ENCODE measurements around the gene GSTO2.
A peak's percentile ranks its signal among the peaks of the same experiment; 100 is the strongest.

Gene GSTO2

DNA sequence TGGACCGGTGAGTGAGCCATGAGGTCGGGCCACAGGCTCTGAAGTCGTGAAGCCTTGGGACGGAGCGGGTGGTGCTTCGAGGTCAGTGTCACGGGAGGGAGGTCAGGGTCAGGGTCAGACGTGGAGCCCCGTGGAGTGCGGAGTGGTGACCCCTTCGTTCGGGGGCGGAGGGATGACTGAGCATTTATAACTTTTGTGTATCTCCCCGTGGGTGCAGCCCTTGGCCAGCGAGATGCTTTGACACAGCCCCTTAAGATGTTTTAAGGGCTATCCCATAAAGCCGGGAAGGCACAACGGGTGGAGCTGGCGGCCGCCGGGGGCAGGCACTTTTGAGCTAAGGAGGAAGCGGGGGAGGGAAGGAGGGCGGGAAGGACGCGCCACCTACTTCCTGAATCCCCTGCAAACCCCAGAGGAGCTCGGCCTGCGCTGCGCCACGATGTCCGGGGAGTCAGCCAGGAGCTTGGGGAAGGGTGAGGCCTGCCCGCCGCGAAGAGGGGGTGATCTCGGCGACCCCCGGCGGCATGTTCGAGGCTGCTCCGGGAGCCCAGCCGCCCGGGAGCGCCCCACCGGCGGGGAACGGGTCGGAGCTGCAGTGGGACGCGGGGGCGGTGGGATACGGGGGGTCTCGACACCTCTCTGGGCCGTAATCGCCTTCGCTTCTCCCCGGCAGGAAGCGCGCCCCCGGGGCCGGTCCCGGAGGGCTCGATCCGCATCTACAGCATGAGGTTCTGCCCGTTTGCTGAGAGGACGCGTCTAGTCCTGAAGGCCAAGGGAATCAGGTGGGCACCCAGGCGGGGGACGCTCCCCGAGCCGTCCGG, 14.3 kb upstream of the GSTO2 start, which contains the start of gene GSTO1:
Gene GSTO1 (plus strand): TSS at position 400 of the 818 bp plus-strand sequence. CDS start 37 bp downstream, at position 437.
- peak; percentile 10 to 59 for DNase-seq

DNA sequence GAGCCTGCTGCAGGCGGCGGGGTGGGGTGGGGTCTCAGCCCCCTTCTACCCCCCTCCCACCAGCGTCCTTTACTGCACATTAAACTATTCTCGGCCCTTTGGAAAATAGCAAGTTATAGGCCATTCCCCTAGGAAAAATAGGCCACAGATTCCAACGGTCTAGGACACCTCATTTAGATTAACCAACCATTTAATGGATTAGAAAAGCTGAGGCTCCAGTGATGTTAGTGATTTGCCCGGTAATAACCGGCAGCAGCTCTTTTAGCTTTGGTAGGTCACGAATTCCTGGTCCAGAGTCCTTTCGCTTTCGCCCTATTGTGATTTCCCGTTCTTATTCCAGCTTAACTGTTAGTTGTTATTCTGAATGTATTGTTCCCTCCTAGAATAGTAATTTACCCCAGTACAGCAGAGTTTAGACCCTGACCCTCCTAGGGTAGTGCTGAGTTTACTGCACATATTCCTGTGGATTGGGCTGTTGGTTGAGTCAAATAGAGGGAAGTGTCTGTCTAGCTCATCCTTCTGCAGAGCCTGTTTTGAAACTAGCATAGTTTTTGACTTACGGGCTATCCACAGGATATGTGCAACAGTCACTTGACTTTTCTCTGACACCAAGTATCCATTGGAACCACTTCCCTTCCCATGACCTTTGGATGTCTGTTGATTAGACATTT, 13.5 kb upstream of the GSTO2 start:
- peak in 1 of 2 experiments; percentile 47 for DNase-seq

DNA sequence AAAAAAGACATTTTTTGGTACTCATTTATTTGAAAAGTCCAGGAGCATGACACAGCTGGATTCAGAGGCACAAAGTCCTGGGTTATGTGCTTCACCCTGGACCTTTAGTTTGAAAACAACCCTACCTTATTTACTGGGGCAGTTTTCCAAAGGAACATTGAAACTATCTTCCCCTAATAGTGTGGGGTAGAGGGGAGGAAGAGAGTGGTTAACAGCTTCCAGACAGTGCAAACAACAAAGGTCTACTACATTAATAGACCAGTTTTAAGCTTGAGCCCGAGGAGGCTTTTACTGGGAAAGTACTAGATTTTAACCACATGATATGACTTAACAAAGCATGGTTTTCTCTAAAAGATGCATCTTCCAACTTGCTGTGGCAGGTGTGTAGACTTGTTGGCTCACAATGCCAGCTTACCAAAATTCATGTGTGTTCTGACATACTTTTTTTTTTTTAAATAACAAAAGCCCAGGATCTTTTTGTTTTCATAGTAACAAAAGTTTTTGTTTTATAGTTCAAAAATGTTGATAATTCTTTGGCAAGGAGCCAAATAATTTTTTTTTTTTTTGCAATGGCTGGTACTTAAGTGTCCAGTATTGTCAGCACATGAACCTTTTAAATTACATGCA, 12.5 kb upstream of the GSTO2 start:
- DNase-seq = peak in 1 of 2 experiments; percentile 6

GRCh38 chr10:104257235-104257634, 11.7 kb upstream of the GSTO2 start:
- no peak for DNase-seq

DNA sequence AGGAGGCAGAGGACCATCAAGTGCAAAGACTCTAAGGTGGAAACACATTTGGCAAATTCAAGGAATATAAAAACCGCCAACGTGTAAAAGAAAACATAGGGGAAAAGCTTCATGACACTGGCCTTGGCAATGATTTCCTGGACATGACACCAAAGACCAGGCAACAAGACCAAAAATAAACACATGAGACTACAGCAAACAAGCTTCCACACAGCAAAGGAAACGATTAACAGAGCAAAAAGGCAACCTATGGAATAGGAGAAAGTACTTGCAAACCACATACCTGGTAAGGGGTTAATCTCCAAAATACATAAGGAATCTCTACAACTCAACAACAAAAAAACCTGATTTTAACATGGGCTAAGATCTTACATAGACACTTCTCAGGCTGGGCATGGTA, 10.8 kb upstream of the GSTO2 start:
- no peak for DNase-seq

GRCh38 chr10:104259456-104259855, 9.5 kb upstream of the GSTO2 start:
- no peak for DNase-seq

DNA sequence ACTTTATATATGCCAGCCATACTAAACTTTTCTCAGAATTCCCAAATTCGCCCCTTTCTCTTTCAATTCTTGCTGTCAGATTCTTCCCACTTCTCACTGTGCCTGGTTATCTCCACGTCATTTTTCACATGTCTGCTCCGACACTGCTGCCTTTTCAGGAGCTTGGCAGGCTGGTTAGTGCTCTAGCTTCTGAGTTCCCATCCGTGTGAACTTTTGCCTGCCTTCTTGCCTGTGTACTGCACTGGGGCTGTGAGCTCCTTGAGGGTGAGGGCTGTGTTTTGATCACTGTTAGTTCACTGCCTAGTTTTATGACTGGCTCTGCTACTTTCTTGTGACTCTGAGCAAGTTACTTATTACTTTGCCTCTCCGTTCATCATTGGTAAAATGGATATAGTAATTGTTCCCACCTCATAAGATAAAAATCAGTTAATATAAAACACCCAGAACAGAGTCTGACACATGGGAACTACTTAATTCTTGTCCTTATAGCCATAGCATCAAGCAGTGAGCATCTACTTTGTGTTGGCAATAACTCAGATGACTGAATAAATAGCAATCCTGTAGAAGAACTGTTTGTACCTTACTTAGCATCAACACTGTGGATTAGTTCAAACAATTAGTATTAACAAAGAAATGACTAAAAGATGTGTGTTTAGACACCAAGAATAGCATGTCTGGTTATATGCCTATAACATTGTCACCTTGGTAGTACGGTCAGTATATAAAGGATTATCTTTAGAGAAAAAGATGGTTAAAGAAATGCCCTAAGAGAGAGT, 8.8 kb upstream of the GSTO2 start:
- DNase-seq = no peak

DNA sequence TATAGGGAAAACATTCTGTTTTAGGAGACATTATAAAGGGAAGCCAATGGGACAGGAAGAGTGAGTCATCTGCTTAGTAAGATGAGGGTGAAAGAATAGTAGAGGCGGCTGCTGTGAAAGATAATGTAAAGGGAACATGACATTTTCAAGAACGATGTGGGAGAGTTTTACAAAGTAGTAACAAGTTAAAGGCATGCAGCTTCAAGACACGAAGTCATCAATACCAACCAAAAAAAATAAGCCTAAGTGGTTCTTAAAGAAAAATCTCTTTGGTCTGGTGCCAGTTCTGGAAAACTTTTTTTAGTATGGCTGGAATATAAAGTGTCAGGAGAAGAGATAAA, 8.2 kb upstream of the GSTO2 start:
- DNase-seq = no peak

DNA sequence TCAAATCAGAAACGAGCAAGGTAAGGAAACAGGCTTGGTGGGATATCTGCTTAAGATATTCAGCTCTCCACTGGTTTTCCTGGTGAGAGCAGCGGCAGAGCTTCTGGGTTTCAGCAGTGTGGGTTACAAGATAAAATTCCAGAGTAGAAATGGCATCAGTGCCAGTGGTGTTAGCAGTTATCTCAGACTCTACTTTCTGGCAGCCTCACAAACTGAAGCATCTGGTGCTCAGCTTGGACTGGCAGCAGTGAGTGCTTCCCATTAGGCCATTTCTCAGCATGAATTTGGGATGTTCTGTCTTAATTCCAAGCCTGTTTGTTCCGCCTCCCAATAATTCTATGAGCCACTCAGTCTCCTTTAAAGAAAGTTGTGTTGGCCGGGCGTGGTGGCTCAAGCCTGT, 6.9 kb upstream of the GSTO2 start:
- no peak for DNase-seq

GRCh38 chr10:104264783-104265182, 4.2 kb upstream of the GSTO2 start:
- DNase-seq = no peak

- DNase-seq = no peak
Measured at GRCh38 chr10:104267721-104268404, 1.1 kb upstream of the GSTO2 start.

- DNase-seq = no peak
Measured at GRCh38 chr10:104268405-104268712, 625 bp upstream of the GSTO2 start.

- DNase-seq = no peak
Measured at GRCh38 chr10:104273286-104273685, 4.3 kb downstream of the GSTO2 start.

GRCh38 chr10:104273899-104274575, 5.1 kb downstream of the GSTO2 start:
- no peak for DNase-seq

DNA sequence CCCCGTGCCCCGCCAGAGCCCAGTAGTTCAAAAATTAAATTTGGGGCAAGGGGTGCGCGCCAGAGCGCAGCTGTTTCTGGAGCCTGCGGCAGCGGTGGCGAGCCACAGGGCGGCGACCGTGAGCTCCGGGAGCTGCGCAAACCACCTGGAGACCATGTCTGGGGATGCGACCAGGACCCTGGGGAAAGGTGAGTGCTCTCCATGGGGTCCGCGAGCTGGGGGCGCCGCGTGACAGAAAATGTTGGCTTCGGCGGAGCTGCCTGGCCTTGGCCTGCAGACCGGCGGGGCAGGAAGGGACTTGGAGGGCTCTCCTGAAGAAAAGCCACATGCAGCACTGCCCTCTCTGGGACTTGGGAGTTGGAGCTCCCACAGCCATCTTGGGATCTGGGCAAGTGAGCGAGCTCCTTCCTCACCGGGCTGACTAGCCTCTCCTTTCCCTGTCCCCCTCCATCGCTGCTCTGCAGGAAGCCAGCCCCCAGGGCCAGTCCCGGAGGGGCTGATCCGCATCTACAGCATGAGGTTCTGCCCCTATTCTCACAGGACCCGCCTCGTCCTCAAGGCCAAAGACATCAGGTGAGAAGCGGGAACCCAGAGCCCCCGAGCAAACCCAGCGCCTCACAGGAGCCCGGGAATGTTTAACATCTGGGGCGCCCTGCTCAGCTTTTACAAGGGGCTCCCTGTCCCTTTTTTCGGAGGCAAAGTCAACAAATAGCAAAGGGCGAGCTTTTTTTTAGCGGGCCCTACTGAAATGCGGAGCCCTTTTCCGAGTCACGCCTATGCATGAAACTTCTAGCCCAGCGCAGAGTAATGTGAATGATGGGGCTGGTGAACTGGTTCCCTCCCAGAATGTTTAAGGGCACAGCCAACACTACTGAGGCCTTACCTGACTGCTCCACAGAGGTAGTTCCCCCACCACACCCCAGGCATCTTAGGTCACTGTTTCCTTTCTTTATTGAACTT, 6.1 kb downstream of the GSTO2 start:
- DNase-seq = peak; percentile 51 to 70

DNA sequence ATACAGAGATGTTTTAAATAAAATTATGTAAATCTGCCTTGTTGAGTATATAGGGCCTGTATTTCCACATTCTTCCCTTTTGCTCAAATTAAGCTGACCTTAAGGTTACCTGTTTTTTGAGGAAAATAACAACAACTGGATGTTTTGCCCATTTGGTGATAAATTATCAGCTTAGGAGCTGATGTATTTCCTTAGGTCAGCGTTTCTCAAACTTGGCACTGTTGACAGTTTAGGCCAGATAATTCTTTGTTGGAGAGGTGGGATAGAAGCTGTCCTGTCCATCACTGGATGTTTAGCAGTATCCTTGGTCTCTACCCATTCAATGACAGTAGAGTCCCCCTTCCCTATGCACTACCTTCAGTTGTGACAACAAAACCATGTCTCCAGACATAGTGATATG, 7.2 kb downstream of the GSTO2 start:
- DNase-seq = no peak

GRCh38 chr10:104277785-104278184, 8.8 kb downstream of the GSTO2 start:
- no peak for DNase-seq

DNA sequence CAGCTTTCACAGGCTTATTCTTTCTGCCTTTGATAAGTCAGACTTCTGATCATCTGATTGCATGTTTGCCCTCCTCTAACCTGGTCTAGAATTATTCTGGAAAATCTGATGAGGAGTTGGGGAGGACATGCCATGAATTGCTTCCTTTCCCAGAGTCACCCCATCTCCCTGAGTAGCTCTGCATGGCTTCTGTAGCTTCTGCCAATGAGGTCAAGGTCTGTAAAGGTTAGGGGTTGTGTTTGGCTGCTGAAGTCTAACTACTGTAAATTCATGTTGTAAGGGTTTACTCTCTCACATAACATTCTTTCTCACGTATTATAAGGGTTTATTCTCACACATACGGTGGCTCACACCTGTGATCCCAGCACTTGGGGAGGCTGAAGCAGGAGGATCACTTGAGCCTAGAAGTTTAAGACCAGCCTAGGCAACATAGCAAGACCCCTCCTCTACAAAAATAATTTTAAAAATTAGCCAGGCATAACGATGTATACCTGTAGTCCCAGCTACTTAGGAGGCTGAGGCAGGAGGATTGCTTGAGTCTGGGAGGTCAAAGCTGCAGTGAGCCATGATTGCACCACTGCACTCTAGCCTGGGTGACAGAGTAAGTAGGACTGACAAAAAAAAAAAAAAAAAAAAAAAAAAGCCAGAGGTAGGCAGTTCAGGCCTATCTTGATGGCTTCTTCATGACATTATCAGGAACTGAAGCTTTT, 10.7 kb downstream of the GSTO2 start:
- no peak for DNase-seq

DNA sequence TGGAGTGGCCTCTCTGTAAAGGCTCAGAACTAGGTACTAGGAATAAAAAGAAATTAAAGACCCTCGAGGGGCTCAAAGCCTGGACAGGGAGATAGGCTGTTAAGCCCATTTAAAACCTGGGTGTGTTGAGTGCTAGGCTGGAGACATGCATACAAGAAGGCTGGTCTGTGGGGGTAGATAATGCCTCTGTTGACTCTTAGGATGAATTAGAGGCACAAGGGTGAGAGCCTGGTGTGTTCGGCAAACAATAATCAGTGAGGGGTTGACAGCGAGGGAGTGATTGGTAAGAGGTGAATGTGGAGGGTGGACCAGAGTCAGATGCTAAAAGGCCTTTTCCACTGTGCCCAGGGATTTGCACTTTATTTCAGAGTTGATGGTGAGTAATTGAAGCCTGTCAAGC, 12.7 kb downstream of the GSTO2 start:
- DNase-seq = no peak

DNA sequence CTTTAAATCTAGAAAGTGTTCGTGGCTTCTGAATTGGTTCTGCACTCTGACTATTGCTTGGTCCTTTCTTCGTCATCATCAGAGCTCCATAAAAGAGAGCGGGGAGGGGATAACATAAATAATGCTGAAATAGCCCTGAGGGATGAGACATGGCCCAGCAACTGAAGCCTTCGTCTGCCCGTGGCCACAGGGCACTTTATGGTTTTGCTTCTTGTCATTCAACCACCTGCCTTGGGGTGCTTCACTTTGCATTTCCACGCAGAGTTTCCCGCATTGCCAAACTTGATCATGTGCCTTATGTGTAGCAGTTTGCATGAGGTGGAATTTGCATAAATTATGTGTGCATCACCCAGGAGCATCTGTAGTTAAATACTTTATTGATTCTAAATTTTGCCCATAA, 15.9 kb downstream of the GSTO2 start:
- peak; percentile 65 to 77 for DNase-seq

Measured in NCI-H526 (cell line).